GM20000 (cell line): ENCODE measurements around the gene RAB11FIP4.

Experiments
- DNase-seq: peaks from one replicate; pipeline ENCODE4 v3.0.0; 2012; ENCODE audit warnings: low spot score
- TF ChIP-seq, protein P1 (sequence below): IDR thresholded peaks from 2 replicates; pipeline ENCODE4 v1.5.1; 2012; ENCODE audit warnings: mild to moderate bottlenecking, control low read depth; ENCODE audit errors: extremely low read depth, missing control alignments

Gene RAB11FIP4

DNA sequence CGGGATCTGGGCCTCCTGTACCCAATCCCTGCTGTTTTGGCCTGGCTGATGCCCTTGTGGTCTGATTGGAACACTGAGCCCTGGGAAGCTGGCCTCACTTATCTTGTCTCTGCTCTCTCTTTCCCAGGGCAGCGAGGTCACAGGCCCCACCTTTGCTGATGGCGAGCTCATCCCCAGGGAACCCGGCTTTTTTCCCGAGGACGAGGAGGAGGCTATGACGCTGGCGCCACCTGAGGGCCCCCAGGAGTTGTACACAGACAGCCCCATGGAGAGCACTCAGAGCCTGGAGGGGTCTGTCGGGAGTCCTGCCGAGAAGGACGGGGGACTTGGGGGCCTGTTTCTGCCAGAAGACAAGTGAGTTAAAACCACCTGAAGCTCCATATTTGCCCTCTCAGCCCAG, 126.0 kb downstream of the RAB11FIP4 start:
- TF ChIP-seq, protein P1, sequence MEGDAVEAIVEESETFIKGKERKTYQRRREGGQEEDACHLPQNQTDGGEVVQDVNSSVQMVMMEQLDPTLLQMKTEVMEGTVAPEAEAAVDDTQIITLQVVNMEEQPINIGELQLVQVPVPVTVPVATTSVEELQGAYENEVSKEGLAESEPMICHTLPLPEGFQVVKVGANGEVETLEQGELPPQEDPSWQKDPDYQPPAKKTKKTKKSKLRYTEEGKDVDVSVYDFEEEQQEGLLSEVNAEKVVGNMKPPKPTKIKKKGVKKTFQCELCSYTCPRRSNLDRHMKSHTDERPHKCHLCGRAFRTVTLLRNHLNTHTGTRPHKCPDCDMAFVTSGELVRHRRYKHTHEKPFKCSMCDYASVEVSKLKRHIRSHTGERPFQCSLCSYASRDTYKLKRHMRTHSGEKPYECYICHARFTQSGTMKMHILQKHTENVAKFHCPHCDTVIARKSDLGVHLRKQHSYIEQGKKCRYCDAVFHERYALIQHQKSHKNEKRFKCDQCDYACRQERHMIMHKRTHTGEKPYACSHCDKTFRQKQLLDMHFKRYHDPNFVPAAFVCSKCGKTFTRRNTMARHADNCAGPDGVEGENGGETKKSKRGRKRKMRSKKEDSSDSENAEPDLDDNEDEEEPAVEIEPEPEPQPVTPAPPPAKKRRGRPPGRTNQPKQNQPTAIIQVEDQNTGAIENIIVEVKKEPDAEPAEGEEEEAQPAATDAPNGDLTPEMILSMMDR: peak; percentile 30
- no peak for DNase-seq

DNA sequence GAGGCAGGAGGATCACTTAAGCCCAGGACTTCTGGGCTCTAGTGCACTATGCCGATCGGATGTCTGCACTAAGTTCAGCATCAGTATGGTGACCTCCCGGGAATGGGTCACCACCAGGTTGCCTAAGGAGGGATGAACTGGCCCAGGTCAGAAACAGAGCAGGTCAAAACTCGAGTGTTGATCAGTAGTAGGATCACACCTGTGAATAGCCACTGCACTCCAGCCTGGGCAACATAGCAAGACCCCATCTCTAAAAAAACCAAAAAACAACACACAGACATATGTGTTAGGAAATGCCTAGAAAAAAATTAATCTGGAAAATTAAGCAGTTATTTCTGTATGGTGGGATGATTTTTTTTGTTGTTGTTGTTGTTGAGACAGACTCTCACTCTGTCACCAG, 127.0 kb downstream of the RAB11FIP4 start:
- DNase-seq: no peak
- TF ChIP-seq, protein P1: no peak

GRCh38 chr17:31521632-31522283, 130.3 kb downstream of the RAB11FIP4 start:
- TF ChIP-seq, protein P1: no peak
- DNase-seq: no peak

DNA sequence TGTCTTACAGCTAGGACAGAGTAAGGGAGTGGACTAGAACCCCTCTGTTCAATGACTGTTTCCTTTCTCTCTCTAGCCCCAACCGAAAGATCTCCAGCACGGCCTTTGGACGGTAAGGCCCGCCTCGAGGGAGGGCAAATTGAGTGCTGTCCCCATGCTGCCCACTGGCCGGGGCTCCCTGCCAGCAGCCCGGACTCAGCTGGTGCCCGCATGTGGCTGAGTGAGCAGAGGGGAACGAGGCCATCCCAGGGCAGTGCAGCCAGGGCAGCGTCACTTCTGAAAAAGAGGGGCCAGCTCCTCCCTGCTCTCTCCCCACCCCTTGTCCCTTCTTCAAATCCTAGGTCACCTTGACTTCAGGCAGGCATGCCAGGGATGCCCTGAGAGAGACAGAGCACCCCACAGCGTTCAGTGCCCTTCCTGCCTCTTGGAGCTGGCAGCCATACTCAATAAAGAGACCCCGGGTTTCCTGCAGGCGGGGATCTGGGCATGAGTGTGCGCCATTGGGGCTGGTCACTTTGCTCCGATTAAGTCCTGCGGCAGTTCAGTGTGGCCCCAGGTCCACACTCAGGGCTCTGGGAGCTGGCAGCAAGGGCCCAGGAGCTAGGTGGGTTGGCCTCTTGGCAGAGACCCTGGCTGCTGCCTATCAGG, 130.9 kb downstream of the RAB11FIP4 start:
- no peak for DNase-seq
- TF ChIP-seq, protein P1: no peak

GRCh38 chr17:31522987-31523495, 131.6 kb downstream of the RAB11FIP4 start:
- no peak for DNase-seq
- TF ChIP-seq, protein P1: no peak

DNA sequence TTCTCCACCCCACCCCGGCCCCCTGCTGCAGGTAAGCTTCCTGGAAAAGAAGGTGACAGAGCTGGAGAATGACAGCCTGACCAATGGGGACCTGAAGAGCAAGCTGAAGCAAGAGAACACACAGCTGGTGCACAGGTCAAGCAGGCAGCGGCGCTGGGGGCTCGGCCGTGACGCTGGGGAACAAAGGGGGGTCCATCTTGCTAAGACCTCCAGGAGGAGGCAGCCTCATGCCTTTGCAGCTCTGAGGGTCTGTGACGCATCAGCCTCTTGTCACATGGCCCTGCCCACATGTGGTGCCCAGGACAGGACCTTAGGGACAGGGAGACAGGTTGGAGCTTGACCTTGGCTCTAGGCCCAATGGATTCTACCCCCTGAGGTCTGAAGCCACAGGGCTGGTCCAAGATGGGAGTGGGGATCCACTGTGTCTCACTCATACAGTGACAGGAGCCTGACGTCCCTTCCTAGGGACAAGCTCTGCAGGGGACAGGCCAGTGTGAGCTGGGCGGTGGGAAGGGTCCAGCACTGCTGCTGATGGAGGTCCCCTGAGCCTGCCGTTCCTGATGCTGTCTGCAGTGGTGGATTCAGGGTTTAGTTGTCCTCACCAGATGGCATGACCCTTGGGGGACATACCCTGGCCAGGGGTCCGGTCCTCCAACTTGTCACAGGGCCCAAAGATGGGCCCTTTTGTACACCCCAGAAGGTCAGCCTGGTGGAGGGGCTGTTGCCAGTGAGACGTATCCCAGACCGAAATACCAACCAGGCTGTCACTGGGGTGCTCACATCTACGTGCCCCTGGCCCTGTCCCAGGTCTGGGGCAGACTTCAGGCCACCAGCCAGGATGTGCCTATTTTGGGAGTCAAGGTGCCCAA, 132.6 kb downstream of the RAB11FIP4 start:
- TF ChIP-seq, protein P1: no peak
- DNase-seq: no peak
